HG02678 (cell line): ENCODE data around the gene CDH18.

Source experiments
- ATAC-seq: cut with Tn5 transposase; IDR thresholded peaks from one replicate; pipeline ENCODE4 v1.9.1; 2021; ENCODE audit warnings: mild to moderate bottlenecking, moderate library complexity; ENCODE audit not compliant: unreplicated experiment

Gene CDH18

DNA sequence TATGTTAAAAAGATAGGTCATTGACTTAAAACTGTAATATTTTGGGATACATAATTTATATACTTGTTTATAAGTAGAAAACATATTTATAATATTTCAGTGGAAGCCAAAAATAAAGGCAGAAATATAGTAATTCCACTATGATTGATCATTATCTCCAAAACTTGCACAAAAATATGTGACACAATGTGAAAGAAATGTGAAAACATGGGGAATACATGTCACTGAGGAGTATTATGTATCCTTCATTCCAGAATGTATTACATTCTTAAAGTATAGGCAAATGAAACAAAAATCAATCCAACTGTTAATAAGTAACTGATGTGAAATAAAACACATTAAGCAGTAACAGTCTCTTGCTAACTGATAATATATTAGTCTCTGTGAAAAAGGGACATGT, 236.7 kb downstream of the CDH18 start:
- ATAC-seq, result no peak

DNA sequence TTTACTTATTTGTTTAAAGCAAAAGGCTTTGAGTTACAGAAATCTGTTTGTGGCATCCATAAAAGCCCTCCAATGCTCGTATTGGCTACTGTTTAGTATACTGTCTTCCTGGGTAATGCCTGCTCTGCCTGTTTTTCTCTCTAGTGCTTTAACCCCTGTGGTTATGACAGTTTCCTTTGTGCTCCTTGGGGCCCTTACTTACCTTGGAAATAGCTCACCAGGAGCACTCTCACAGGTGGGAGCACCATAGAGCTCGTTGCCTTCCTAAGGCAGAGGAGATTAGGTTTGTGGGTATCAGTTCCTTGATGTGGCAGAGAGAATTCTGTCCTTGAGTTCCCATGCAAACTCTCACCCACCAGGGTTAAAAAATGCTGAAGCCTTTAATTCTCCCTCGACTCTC, 242.8 kb downstream of the CDH18 start:
- ATAC-seq, result no peak

DNA sequence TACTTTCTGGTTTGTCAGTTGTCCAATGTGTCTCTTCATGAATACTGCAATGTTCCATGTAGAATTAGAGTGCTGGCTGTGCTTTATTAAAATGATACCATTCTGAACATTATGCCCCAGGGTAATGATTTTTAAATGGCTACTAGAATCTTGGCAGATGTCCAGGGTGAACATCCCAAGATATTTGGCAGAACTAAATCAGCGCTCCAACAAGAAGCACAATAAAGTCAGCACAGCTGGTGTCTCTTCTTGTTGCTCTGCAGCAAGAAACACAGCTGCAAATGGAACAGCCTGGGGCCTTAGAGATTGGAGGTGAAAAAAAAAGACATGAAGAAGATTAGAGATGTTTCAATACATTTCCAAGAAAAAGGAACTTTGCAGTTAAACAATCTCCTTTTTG, 248.3 kb downstream of the CDH18 start:
- ATAC-seq, result no peak

DNA sequence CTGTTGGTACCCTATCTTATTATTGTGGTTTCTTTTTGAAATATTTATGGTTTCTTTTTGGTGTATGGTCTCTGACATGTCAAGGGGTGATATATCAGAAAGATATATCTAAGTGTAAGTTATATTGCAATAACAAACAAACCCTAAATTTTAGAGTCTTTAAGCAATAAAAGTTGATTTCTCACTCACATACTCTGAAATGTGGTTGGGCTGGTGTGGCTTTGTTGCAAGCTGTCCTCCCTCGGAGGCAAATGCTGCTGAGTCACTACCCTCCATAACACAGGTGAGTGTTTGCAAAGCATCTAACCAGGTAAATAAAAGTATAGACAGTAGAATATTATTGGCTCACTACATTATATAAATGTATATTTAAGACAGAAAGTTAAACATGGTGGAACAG, 253.2 kb downstream of the CDH18 start:
- ATAC-seq, result no peak

DNA sequence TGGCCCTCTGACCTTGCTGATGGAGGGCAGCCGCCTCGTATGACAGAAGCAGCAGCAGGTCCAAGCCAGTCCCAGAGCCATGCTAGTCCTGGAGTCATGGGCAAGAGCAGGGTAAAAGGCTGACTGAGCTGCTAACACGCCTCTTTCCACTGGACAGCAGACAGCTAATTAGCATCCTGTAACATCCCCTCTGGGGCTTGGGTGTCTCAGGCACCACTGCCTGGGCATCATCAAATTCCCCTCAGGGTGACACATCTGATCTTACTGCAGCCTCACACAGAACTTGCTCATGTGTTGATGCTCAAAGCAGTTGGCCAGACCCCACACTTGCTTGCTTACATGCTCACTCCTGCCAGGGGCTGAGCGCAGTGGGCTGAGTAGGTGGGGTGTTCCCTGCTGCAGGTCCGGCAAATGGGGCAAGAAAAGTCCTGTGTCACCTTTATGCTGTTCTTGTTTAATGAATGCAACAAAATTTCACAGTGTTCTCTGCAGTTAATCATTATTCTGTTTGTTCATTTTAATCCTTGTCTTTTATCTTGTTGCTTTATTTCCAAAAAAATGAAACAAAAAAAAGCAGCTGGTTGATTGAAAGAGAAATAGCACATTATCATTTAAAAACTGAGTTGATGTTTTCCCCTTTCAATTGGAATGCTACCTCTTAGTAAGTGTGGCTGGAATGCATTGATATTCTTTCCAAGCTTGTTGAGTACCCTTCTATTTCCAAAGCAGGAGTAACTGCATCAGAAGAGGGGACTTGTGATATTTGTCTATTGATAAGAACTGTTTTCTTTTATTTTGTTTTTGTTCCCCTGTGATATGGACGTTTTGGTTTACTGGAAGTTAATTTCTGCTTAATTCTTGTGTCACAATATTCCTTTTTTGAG, 254.1 kb downstream of the CDH18 start:
- no peak for ATAC-seq

DNA sequence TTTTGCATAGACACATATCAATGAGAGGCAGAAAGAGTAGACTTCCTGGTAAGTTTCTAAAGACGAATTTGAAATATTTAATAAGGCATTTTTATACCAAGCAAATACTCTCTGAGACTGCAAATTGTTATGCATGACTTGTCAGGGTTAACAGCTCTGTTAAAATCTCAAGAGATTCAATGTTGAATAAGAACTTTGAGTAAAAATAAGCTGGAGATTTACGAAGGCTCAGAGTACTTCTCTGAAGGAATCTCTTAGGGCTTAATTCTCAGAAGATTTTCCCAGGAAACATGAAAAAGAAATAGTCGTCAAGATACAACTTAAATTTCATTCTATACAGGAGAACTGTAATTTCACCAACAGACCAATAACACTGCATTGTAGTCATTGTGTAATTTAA, 259.4 kb downstream of the CDH18 start:
- no peak for ATAC-seq

DNA sequence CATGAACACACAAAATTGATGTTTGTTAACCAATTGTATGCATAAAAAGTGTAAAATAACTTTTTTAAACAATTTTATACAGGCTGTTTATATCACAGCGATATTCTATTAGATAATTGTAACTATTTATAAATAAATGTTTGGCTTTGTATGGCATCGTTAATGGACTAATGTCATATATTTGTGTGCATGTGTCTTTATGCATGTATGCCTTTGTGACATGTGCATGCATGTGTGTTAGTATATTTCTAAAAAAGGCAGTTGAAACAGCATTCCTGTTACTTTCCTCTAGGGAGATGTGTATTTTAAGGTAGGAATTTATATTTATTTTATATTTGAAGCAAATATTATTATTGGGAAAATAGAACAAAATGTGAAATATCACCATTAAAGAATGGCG, 268.9 kb downstream of the CDH18 start:
- no peak for ATAC-seq

DNA sequence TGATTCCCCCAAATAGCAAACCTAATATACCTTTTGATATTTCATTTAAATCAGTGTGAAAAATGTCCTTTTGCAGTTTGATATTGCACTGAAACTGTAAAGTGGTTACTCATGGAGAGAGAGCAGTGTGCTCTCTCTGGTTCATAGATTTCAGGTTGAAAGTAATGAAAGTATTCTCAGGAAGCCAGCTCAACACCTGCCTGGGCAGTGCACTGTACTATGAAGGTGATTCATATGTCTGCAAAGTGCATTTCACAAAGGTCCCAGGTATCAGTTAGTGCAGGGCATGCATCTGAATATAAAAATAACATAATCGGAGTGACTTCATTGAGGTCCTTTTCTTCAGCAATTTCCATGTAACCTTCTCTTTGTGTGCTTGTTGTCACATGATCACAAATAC, 274.3 kb downstream of the CDH18 start:
- no peak for ATAC-seq

DNA sequence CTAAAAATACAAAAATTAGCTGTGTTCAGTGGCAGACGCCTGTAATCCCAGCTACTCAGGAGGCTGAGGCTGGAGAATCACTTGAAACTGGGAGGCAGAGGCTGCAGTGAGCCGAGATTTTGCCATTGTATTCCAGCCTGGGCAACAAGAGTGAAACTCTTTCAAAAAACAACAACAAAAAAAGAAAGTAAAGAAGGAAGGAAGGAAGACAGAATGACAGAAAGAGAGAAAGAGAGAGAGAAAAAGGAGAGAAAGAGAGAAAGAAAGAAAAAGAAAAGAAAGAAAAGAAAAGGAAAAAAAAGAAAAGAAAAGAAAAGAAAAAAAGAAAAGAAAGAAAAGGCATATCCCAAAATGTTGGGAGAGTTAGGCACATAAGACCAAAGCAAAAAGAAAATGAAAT, 278.6 kb downstream of the CDH18 start:
- ATAC-seq, result no peak

DNA sequence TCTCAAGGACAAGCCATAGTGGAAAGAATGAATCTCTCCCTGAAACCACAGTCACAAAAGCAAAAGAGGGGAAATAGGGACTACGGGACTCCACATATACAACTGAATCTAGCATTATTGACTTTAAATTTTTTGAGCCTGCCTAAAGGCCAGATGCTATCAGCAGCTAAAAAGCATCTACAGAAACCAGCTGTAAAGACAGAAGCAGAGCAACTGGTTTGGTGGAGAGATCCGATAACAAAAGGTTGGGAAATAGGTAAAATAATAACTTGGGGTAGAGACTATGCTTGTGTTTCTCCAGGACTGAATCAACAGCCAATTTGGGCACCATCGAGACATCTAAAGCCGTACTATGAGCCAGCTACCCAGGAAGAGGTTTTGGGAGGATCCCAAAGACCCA, 281.2 kb downstream of the CDH18 start:
- ATAC-seq, result no peak

DNA sequence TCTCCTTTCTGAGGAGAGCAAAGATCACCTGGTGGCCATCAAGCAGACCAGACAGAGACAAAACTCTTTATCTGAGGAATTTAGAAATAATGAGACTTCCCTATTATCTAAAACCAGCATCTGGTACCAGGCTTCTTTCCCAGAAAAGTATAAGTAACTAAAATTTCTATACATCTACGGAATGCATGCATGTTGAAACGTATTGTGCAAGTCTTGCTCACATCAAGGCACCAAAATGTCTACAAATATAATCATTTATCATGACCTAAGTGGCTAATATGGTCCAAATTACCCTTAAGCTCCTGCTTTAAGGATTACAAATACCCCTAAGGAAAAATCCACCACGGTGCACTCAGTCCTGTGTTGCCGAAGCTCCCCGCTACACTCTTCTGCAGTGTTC, 286.3 kb downstream of the CDH18 start:
- ATAC-seq, result no peak

DNA sequence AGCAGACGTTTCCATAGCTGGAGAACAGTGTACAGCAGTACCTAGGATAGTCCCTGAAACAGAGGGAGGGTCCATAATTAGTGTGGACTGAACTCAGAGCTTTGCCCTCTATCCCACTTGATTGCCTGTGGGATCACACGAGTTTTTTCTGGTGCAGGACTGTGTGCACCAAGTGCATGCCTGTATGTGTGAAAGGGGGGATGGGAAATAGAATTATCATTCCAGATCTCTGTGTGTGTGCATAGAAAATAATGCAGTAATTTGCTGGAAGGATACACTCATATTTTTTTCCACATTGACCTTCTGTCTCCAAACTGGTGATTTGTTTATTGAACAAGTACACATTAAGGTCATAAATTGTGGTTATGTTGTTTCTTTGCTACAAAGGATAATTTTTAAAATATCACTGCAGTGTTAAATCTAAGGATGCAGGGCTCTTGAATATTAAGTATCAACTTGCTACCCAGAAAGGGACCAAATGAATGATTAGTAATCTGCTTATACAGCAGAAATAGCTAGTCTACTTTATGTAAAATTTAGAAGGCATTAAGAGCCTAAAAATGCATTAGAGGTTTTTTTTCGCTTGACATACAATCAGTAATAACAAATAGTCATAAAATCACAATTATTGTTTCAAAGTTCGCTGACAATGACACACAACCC, 292.9 kb downstream of the CDH18 start:
- ATAC-seq, result no peak

DNA sequence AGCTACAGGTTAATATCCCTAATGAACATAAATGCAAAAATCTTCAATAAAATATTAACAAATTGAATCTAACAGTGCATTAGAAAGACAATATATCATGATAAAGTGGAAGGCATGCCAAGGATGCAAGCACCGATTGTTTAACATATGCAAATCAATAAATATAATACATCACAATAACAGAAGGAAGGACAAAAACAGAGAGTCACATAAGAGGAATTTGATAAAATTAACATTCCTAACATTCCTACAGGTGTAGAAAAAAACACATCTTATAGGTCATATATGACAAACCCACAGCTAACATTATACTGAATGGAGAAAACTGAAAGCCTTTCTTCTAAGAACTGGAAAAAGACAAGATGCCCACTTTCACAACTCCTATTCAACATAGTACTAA, 297.0 kb downstream of the CDH18 start:
- no peak for ATAC-seq

DNA sequence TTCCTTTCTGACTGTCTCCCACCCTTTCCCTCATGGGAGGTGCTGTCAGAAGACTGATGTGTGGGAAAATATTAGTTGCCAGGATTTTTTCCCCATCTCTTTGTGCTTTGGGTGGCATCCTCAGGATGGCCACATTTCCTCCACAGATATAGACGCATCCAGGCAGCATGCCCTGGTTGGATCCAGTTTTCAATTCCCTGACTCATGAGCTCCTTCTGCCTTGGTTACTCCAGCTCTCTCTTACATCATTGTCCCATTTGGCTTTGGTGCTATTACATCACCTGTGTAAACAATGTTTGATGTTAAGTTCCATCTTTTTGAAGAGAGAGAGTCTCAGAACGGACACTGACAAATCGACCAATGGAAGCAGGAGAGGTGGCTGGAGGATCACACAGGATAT, 302.5 kb downstream of the CDH18 start:
- ATAC-seq, result no peak

DNA sequence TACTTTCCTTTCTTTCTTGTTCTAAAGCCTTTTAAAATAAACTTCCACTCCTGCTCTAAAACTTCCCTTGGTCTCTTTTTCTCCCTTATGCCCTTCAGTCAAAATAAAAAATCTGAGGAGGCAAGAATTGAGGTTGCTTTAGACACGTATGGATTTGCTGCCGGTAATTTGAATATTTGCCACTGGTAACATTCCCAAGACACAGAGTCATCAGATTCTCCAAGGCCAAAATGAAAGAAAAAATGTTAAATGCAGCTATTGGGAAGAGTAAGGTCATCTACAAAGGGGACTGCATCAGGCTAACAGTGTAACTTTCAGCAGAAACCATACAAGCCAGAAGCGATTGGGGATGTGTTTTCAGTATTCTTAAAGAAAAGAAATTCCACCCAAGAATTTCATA, 311.1 kb downstream of the CDH18 start:
- ATAC-seq, result no peak

DNA sequence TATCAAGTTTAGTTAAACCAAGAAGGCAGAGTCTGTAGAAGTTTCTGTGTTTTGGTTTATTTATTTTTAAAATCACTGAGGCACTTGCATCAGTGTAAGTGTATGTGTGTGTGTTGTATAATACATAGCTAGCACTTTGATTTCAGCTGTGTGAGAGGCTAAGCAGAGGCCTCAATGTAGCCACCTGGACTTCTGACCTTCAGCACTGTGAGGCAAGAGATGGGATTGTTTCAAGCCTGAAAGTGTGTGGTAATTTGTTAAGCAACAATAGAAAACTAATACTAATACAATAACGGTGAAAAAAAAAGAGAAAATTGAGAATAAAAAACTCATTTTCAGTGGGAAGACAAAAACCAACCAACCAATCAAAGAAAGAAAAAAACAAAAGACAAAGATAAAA, 327.3 kb downstream of the CDH18 start:
- ATAC-seq, result no peak

DNA sequence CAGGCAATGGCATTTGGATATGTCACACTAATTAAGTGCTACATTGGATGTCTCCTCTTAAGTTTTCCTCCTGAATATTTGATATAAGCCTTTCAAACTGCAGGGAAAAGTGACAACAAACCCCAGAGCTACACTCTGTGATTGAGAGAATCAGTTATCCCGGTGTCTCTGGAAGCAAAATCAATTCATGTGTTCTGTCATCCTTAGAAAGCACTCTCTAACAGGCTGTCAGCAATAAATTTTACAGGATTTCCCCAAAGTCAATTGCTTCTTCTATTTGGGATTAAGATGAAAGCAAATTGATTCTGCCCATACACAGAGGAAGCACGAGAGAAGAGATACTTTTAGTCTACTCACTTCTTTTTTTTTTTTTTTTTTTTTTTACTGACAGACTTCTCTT, 332.4 kb downstream of the CDH18 start:
- ATAC-seq, result no peak

DNA sequence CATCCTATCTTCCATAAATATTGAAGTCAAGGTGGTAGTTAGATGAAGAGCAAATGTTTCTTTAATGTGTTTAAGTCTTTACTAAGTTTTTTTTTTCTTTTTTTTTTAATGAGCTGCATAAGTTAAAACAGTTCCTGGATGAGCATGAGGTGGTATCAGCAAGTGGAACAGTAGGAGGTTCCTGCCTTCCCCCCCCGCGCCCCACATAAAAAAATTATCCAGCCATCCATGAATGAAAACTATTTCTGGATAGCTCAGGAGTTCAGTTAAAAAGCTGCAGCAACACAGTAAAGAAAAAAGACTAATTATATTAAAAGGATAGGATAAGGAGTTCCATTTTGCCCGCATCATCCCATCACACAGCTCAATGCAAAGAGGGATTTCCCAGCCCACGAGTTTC, 349.5 kb downstream of the CDH18 start:
- ATAC-seq, result no peak

DNA sequence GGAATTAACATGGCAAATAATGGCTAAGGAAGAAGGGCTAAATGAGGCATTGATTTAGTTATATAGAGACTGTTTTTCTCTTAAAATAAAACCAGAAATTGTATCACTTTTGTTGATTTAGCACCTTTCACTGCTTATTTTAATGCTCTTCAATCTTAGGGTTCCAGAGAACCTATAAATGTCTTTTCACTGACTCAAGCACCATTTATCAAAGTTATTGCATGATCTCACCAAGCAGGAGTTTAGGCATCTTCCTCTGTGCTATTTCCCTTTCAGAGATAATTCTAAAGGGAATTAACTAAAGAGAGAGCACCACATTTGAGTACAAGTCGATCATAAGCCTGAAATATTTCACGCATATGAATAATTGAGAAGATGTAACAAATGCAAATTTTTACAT, 357.1 kb downstream of the CDH18 start:
- ATAC-seq, result no peak

DNA sequence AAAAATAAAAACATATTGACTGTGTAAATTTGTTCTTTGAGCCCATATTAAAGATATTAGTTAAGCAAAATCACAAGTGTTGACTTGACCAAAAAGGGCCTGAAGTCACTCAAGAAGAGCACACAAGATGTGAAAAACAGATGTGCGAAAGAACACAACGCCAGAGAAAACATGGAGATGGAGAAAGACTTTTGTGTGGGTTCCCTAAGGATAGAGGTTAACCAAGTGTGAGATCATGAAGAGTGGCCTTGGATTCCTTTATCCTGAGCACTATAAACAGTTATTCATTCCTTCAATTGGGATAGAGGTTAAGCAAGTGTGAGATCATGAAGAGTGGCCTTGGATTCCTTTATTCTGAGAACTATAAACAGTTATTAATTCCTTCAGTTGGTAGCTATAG, 361.8 kb downstream of the CDH18 start:
- no peak for ATAC-seq

DNA sequence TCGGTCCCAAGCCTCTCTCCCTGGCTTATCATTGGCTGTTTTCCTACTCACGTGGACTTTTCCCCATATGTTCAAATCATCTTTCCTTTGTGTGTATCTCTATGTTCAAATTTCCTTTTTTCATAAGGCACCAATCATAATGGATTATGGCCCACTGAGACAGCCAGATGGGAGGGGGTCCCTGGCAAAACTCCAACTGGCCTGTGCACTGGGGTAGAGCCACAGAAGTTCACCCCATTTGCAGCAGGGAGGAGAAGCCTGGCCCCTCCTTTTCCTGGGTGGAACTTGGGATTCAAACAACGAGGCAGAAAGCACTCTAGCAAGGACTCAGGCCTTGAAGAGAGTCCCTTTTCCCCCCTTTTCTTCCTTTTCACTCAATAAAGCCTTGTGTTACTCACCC, 362.4 kb downstream of the CDH18 start:
- no peak for ATAC-seq

DNA sequence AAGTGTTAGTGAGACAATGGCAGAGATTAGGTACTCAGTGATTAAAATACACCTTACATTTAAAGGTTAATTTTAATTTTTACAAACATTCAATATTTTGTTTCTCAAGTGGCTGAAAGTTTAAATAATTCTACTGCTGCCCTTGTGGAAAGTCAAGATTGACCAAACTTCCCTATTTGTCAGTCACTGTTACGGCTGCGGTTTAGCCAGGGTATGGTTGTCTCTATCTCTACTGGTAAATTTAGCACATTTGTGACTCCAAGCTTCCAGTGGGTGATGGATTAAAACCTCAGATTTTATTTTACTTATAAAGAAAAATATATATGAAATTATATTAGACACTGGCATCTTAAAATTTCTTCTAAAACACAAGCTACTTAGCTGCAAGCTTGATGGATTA, 368.4 kb downstream of the CDH18 start:
- no peak for ATAC-seq
